Measurements from ENCODE around the gene MYH16.
"Not testable (repeated sequence)": the region's sequence is repeated elsewhere in the genome, so short reads cannot be mapped to it uniquely, and the experiment has no call there.

MYH16 gene

GRCh38 chr7:99272476-99273045 lies at the start of gene MYH16:
Gene MYH16, plus strand, starts transcription at chr7:99272839.
- Histone ChIP-seq H3K4me3 (ENCODE audit: low read length) (no peak within 1 kb of the TSS), H3K4me1 (ENCODE audit: control insufficient read depth, insufficient read depth, low read length) (peaks cover 44% of the 10 kb centered on the region), H3K36me3 (ENCODE audit: control insufficient read depth, insufficient read depth, low read length) (no peaks in the 10 kb centered on the region), H3K9me3 (ENCODE audit: control insufficient read depth, low read length) (no peaks in the 10 kb centered on the region), H3K9ac (ENCODE audit: low read length) (peak within 1 kb of the TSS; percentile 74), H3K27me3 (ENCODE audit: control insufficient read depth, insufficient read depth, low read length) (peaks cover 3% of the 10 kb centered on the region)

DNA sequence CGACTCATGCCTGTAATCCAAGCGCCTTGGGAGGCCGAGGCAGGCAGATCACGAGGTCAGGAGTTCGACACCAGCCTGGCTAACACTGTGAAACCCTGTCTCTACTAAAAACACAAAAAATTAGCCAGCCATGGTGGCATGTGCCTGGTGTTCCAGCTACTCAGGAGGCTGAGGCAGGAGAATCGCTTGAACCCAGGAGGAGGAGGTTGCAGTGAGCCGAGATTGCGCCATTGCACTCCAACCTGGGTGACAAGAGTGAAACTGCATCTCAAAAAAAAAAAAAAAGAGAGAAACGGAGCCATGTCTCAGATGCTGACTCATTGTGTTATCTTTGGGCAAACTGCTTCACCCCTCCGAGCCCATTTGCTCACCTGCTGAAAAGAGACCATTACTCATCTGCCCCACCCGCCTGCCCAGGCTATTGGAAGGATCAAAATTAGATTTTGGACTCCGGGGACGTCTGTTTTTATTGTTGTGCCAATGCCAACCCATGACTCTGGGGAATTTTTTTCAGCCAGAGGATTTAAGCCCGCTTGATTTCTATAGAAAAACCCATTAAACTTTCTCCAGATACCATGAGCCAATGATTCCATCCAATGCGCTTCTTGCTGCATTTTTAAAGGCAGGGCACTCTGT lies 48.3 kb upstream of the MYH16 start:
- peaks cover 41% of the 10 kb centered on the region for H3K4me1 ChIP-seq (ENCODE audit: control insufficient read depth, insufficient read depth, low read length)
- not testable (repeated sequence) for H3K9me3 ChIP-seq (ENCODE audit: control insufficient read depth, low read length); H3K4me3 ChIP-seq (ENCODE audit: low read length); H3K27me3 ChIP-seq (ENCODE audit: control insufficient read depth, insufficient read depth, low read length); H3K36me3 ChIP-seq (ENCODE audit: control insufficient read depth, insufficient read depth, low read length)
- H3K9ac ChIP-seq (ENCODE audit: low read length): peak overlapping the region; percentile 69

- Histone ChIP-seq H3K36me3 (ENCODE audit: control insufficient read depth, insufficient read depth, low read length) (no peaks in the 10 kb centered on the region), H3K27me3 (ENCODE audit: control insufficient read depth, insufficient read depth, low read length) (no peaks in the 10 kb centered on the region), H3K9me3 (ENCODE audit: control insufficient read depth, low read length) (no peaks in the 10 kb centered on the region), H3K4me1 (ENCODE audit: control insufficient read depth, insufficient read depth, low read length) (peaks cover 42% of the 10 kb centered on the region), H3K4me3 (ENCODE audit: low read length) (no peak overlapping the region), H3K9ac (ENCODE audit: low read length) (peak overlapping the region; percentile 69)
Measured at GRCh38 chr7:99224899-99225265, 47.8 kb upstream of the MYH16 start.

DNA sequence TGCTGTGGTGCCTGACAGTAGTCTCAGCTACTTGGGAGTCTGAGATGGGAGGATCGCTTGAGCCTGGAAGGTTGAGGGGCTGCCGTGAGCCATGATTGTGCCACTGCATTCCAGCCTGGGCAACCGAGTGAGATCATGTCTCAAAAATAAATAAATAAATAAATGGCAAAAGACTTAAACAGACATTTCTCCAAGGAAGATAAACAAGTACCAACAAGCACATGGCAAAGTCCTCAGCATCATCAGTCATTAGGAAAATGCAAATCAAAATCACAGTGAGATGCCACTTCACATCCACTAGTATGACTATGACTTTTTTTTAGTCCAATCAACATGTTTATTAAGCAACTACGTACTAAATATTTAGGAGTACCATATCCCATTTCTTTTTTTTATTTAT lies 43.4 kb upstream of the MYH16 start:
- no peak overlapping the region for H3K4me3 ChIP-seq (ENCODE audit: low read length)
- H3K4me1 ChIP-seq (ENCODE audit: control insufficient read depth, insufficient read depth, low read length): peaks cover 48% of the 10 kb centered on the region
- no peaks in the 10 kb centered on the region for H3K27me3 ChIP-seq (ENCODE audit: control insufficient read depth, insufficient read depth, low read length)
- H3K9ac ChIP-seq (ENCODE audit: low read length): no peak overlapping the region
- no peaks in the 10 kb centered on the region for H3K36me3 ChIP-seq (ENCODE audit: control insufficient read depth, insufficient read depth, low read length)
- no peaks in the 10 kb centered on the region for H3K9me3 ChIP-seq (ENCODE audit: control insufficient read depth, low read length)

- no peaks in the 10 kb centered on the region for H3K27me3 ChIP-seq (ENCODE audit: control insufficient read depth, insufficient read depth, low read length)
- H3K36me3 ChIP-seq (ENCODE audit: control insufficient read depth, insufficient read depth, low read length): no peaks in the 10 kb centered on the region
- H3K4me1 ChIP-seq (ENCODE audit: control insufficient read depth, insufficient read depth, low read length): peaks cover 22% of the 10 kb centered on the region
- H3K4me3 ChIP-seq (ENCODE audit: low read length): no peak overlapping the region
- H3K9ac ChIP-seq (ENCODE audit: low read length): no peak overlapping the region
- no peaks in the 10 kb centered on the region for H3K9me3 ChIP-seq (ENCODE audit: control insufficient read depth, low read length)
Measured at GRCh38 chr7:99232082-99232770, 40.4 kb upstream of the MYH16 start.

DNA sequence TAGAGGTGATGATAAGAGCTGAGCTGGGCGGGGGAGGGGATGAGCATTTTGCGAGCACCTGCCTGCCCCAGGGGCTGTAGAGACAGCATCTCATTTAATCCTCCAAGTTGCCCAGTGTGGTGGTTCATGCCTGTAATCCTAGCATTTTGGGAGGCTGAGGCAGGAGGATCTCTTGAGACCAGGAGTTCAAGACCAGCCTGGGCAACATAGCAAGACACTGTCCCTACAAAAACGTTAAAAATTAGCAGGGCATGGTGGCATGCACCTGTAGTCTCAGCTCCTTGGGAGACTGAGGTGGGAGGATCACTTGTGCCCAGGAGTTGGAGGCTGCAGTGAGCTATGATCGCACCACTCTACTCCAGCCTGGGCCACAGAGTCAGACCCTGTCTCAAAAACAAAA lies 39.7 kb upstream of the MYH16 start:
- not testable (repeated sequence) for H3K9me3 ChIP-seq (ENCODE audit: control insufficient read depth, low read length); H3K27me3 ChIP-seq (ENCODE audit: control insufficient read depth, insufficient read depth, low read length); H3K4me3 ChIP-seq (ENCODE audit: low read length); H3K36me3 ChIP-seq (ENCODE audit: control insufficient read depth, insufficient read depth, low read length); H3K9ac ChIP-seq (ENCODE audit: low read length)
- peaks cover 22% of the 10 kb centered on the region for H3K4me1 ChIP-seq (ENCODE audit: control insufficient read depth, insufficient read depth, low read length)

GRCh38 chr7:99234185-99234584 lies 38.5 kb upstream of the MYH16 start:
- Histone ChIP-seq H3K4me3 (ENCODE audit: low read length) (no peak overlapping the region), H3K27me3 (ENCODE audit: control insufficient read depth, insufficient read depth, low read length) (no peaks in the 10 kb centered on the region), H3K36me3 (ENCODE audit: control insufficient read depth, insufficient read depth, low read length) (no peaks in the 10 kb centered on the region), H3K4me1 (ENCODE audit: control insufficient read depth, insufficient read depth, low read length) (peaks cover 17% of the 10 kb centered on the region), H3K9ac (ENCODE audit: low read length) (no peak overlapping the region), H3K9me3 (ENCODE audit: control insufficient read depth, low read length) (no peaks in the 10 kb centered on the region)

DNA sequence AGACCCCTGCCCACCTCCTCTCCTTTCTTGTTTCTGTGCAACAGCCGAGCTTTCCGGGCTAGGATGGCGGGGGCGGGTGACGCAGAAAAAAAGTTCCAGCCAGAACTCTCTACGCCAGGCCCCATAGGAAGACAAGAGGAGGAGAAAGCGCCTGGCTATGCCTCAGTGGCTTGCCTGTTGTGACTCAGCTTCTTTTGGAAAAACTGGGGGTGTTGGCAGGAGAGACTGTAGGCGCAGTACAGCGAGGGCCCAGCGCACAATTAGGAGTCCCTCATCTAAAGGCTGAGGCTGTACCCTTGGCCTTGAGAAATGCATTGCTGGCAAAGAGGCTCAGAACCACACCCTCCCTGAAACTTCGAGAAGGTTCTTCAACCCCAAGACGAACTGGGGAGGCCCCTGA lies 36.7 kb upstream of the MYH16 start:
- Histone ChIP-seq H3K4me3 (ENCODE audit: low read length) (no peak overlapping the region), H3K9ac (ENCODE audit: low read length) (no peak overlapping the region), H3K27me3 (ENCODE audit: control insufficient read depth, insufficient read depth, low read length) (no peaks in the 10 kb centered on the region), H3K4me1 (ENCODE audit: control insufficient read depth, insufficient read depth, low read length) (peaks cover 4% of the 10 kb centered on the region), H3K36me3 (ENCODE audit: control insufficient read depth, insufficient read depth, low read length) (no peaks in the 10 kb centered on the region), H3K9me3 (ENCODE audit: control insufficient read depth, low read length) (no peaks in the 10 kb centered on the region)

GRCh38 chr7:99237876-99238275 lies 34.8 kb upstream of the MYH16 start:
- H3K27me3 ChIP-seq (ENCODE audit: control insufficient read depth, insufficient read depth, low read length); H3K4me1 ChIP-seq (ENCODE audit: control insufficient read depth, insufficient read depth, low read length); H3K9ac ChIP-seq (ENCODE audit: low read length): not testable (repeated sequence)

GRCh38 chr7:99238558-99239341 lies 33.9 kb upstream of the MYH16 start:
- H3K9me3 ChIP-seq (ENCODE audit: control insufficient read depth, low read length): no peaks in the 10 kb centered on the region
- no peak overlapping the region for H3K4me3 ChIP-seq (ENCODE audit: low read length)
- H3K9ac ChIP-seq (ENCODE audit: low read length): no peak overlapping the region
- no peaks in the 10 kb centered on the region for H3K36me3 ChIP-seq (ENCODE audit: control insufficient read depth, insufficient read depth, low read length)
- no peaks in the 10 kb centered on the region for H3K27me3 ChIP-seq (ENCODE audit: control insufficient read depth, insufficient read depth, low read length)
- no peaks in the 10 kb centered on the region for H3K4me1 ChIP-seq (ENCODE audit: control insufficient read depth, insufficient read depth, low read length)

More at GRCh38 chr7:99237876-99238275, 34.8 kb upstream of the MYH16 start:
- not testable (repeated sequence) for H3K4me3 ChIP-seq (ENCODE audit: low read length); H3K36me3 ChIP-seq (ENCODE audit: control insufficient read depth, insufficient read depth, low read length); H3K9me3 ChIP-seq (ENCODE audit: control insufficient read depth, low read length)

DNA sequence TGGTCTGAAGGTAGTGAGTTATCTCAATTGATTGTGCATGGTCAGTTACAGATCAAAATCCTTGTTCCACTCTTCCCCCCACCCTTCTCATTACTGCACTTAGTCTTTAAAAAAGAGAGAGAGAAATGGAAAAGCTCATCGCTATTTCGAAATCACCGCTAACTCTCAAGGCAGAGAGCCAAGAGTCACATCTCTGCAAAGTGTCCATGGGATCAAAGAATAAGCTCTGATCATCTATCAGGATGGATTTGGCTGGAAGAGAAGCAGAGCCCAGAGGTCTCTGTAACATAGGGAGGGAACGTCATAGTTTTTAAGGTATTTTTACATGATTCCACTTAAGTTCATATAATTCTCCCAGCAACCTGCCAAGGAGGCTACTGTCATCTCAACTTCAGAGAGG lies 30.0 kb upstream of the MYH16 start:
- Histone ChIP-seq H3K36me3 (ENCODE audit: control insufficient read depth, insufficient read depth, low read length) (no peaks in the 10 kb centered on the region), H3K4me1 (ENCODE audit: control insufficient read depth, insufficient read depth, low read length) (no peaks in the 10 kb centered on the region), H3K27me3 (ENCODE audit: control insufficient read depth, insufficient read depth, low read length) (no peaks in the 10 kb centered on the region), H3K4me3 (ENCODE audit: low read length) (no peak overlapping the region), H3K9me3 (ENCODE audit: control insufficient read depth, low read length) (no peaks in the 10 kb centered on the region), H3K9ac (ENCODE audit: low read length) (no peak overlapping the region)

GRCh38 chr7:99243751-99244337 lies 28.8 kb upstream of the MYH16 start:
- H3K9ac ChIP-seq (ENCODE audit: low read length): no peak overlapping the region
- H3K9me3 ChIP-seq (ENCODE audit: control insufficient read depth, low read length): no peaks in the 10 kb centered on the region
- no peaks in the 10 kb centered on the region for H3K27me3 ChIP-seq (ENCODE audit: control insufficient read depth, insufficient read depth, low read length)
- H3K36me3 ChIP-seq (ENCODE audit: control insufficient read depth, insufficient read depth, low read length): no peaks in the 10 kb centered on the region
- no peak overlapping the region for H3K4me3 ChIP-seq (ENCODE audit: low read length)
- H3K4me1 ChIP-seq (ENCODE audit: control insufficient read depth, insufficient read depth, low read length): no peaks in the 10 kb centered on the region
